Neural cell (in vitro differentiated cells): ENCODE measurements around the gene RAB44. TPM values are rescaled to one million over a fixed set of nuclear protein-coding genes. Genes with fewer than 3 reads are reported as not detected.
A peak's percentile ranks its signal among the peaks of the same experiment; 100 is the strongest.

ENCODE experiments used
- H2AFZ ChIP-seq: fragments of 200-600, 300-800 bp; sonication (generic), shearing (Covaris generic); 2 replicates; pipeline ENCODE4 v1.6.0; 2014; ENCODE audit warnings: low read depth, mild to moderate bottlenecking, antibody characterized with exemption, low read length, moderate library complexity
- H3F3A ChIP-seq: fragments of 200-600 bp; shearing (Covaris generic); 2 replicates; pipeline ENCODE4 v1.6.1; 2016; ENCODE audit warnings: mild to moderate bottlenecking, moderate library complexity, mixed read lengths, antibody characterized with exemption, low read length; ENCODE audit not compliant: insufficient read depth, poor library complexity, severe bottlenecking
- H3K27ac ChIP-seq: fragments of 200-600, 300-800 bp; sonication (generic), shearing (Covaris generic); 2 replicates; pipeline ENCODE4 v1.5.1; 2014; ENCODE audit warnings: mild to moderate bottlenecking, low read length, moderate library complexity
- H3K27me3 ChIP-seq: fragments of 300-800, 200-600 bp; sonication (generic), shearing (Covaris generic); 2 replicates; pipeline ENCODE4 v1.6.0; 2014; ENCODE audit warnings: mild to moderate bottlenecking, low read depth, low read length, moderate library complexity; ENCODE audit not compliant: insufficient read depth
- H3K36me3 ChIP-seq: fragments of 300-800, 200-600 bp; sonication (generic), shearing (Covaris generic); 2 replicates; pipeline ENCODE4 v1.5.1; 2014; ENCODE audit warnings: mild to moderate bottlenecking, antibody characterized with exemption, low read length, moderate library complexity; ENCODE audit not compliant: insufficient read depth
- H3K4me2 ChIP-seq: fragments of 300-800, 200-600 bp; sonication (generic), shearing (Covaris generic); 2 replicates; pipeline ENCODE4 v1.6.0; 2014; ENCODE audit warnings: mild to moderate bottlenecking, low read length
- H3K4me3 ChIP-seq: fragments of 300-800, 200-600 bp; sonication (generic), shearing (Covaris generic); 2 replicates; pipeline ENCODE4 v1.5.1; 2014; ENCODE audit warnings: mild to moderate bottlenecking, low read length, moderate library complexity
- H3K79me2 ChIP-seq: fragments of 200-600 bp; shearing (Covaris generic); replicated peaks from 2 replicates; pipeline ENCODE4 v1.6.0; 2014; ENCODE audit warnings: mild to moderate bottlenecking, low read length, moderate library complexity; ENCODE audit not compliant: insufficient read depth
- H3K9ac ChIP-seq: fragments of 300-800, 200-600 bp; sonication (generic), shearing (Covaris generic); 2 replicates; pipeline ENCODE4 v1.6.1; 2016; ENCODE audit warnings: mild to moderate bottlenecking, low read length, mixed read lengths
- H3K9me2 ChIP-seq: fragments of 200-600 bp; shearing (Covaris generic); 2 replicates; pipeline ENCODE4 v1.6.1; 2016; ENCODE audit warnings: mild to moderate bottlenecking, low read length, mixed read lengths; ENCODE audit not compliant: insufficient read depth
- H3K9me3 ChIP-seq: fragments of 200-600, 300-800 bp; sonication (generic), shearing (Covaris generic); 2 replicates; pipeline ENCODE4 v1.6.1; 2016; ENCODE audit warnings: mild to moderate bottlenecking, mixed run types, low read length, moderate library complexity, mixed read lengths
- H4K20me1 ChIP-seq: fragments of 200-600 bp; shearing (Covaris generic); 2 replicates; pipeline ENCODE4 v1.6.1; 2016; ENCODE audit warnings: mild to moderate bottlenecking, mixed run types; ENCODE audit not compliant: insufficient read depth
- CTCF ChIP-seq: fragments of 450-650 bp; IDR thresholded peaks from 2 replicates; pipeline ENCODE4 v1.5.1; 2014; ENCODE audit warnings: antibody characterized with exemption, mild to moderate bottlenecking, moderate library complexity; ENCODE audit not compliant: poor library complexity, severe bottlenecking
- EP300 ChIP-seq: fragments of 450-650 bp; conservative IDR thresholded peaks from 2 replicates; pipeline ENCODE4 v1.6.1; 2014; ENCODE audit warnings: antibody characterized with exemption, mild to moderate bottlenecking, moderate library complexity; ENCODE audit not compliant: poor library complexity, severe bottlenecking
- EZH2 ChIP-seq: fragments of 200-600, 300-800 bp; shearing (Covaris generic), sonication (generic); IDR thresholded peaks from 2 replicates; pipeline ENCODE4 v1.6.1; 2014; ENCODE audit warnings: antibody characterized with exemption, low read length, borderline replicate concordance, mild to moderate bottlenecking; ENCODE audit not compliant: insufficient read depth, poor library complexity, severe bottlenecking
- MXI1 ChIP-seq: fragments of 450-650 bp; conservative IDR thresholded peaks from 2 replicates; pipeline ENCODE4 v1.6.1; 2014; ENCODE audit warnings: antibody characterized with exemption, mild to moderate bottlenecking; ENCODE audit not compliant: poor library complexity, severe bottlenecking
- POLR2AphosphoS5 ChIP-seq: IDR thresholded peaks from 2 replicates; pipeline ENCODE4 v1.6.1; 2012
- RAD21 ChIP-seq: fragments of 450-650 bp; conservative IDR thresholded peaks from 2 replicates; pipeline ENCODE4 v1.6.1; 2014; ENCODE audit warnings: antibody characterized with exemption, mild to moderate bottlenecking, moderate library complexity
- REST ChIP-seq: IDR thresholded peaks from 2 replicates; pipeline ENCODE4 v1.6.1; 2012; ENCODE audit warnings: borderline replicate concordance
- SMC3 ChIP-seq: fragments of 450-650 bp; conservative IDR thresholded peaks from 2 replicates; pipeline ENCODE4 v1.6.1; 2014; ENCODE audit warnings: antibody characterized with exemption, mild to moderate bottlenecking, moderate library complexity; ENCODE audit not compliant: poor library complexity
- TAF1 ChIP-seq: IDR thresholded peaks from 2 replicates; pipeline ENCODE4 v1.6.1; 2012; ENCODE audit warnings: low read depth
- polyA plus RNA-seq: library from polyadenylated mRNA; depleted of rRNA; stranded (reverse); fragments of >200 nt; gene quantifications from 2 replicates; pipeline ENCODE4 v1.2.3, GENCODE V29; 2014

RAB44 gene
- polyA plus RNA-seq, 1 donor from 2014 or later, result not detected

- Histone ChIP-seq H3K27ac (peak overlapping the region; percentile 61), H3K9me3 (no peaks in the 10 kb centered on the region), H4K20me1 (no peaks in the 10 kb centered on the region), H3K4me3 (peak overlapping the region; percentile 36), H3K27me3 (no peaks in the 10 kb centered on the region), H3K79me2 (no peaks in the 10 kb centered on the region), H3K4me2 (peak overlapping the region; percentile 44), H3F3A (no peaks in the 10 kb centered on the region), H3K36me3 (no peaks in the 10 kb centered on the region), H3K9ac (peak overlapping the region; percentile 51), H3K9me2 (no peaks in the 10 kb centered on the region), H2AFZ (peak overlapping the region; percentile 10)
- TF ChIP-seq EP300 (peak; percentile 33), REST (peak; percentile 35), EZH2 (no peak), SMC3 (peak; percentile 92), RAD21 (peak; percentile 90), POLR2AphosphoS5 (no peak), CTCF (peak; percentile 90), TAF1 (no peak), MXI1 (no peak)
These were observed 68.2 kb downstream of the RAB44 start for GRCh38 chr6:36765594-36766398.

GRCh38 chr6:36766399-36766945 is 68.8 kb downstream of the RAB44 start:
- Histone ChIP-seq H3K27me3 (no peaks in the 10 kb centered on the region), H4K20me1 (no peaks in the 10 kb centered on the region)

More at GRCh38 chr6:36766399-36766945, 68.8 kb downstream of the RAB44 start:
- Histone ChIP-seq H2AFZ (peak overlapping the region; percentile 10), H3K9ac (peak overlapping the region; percentile 51), H3K9me2 (no peaks in the 10 kb centered on the region), H3K9me3 (no peaks in the 10 kb centered on the region), H3K4me3 (peak overlapping the region; percentile 36), H3K4me2 (peak overlapping the region; percentile 44), H3K36me3 (no peaks in the 10 kb centered on the region), H3F3A (no peaks in the 10 kb centered on the region), H3K27ac (peak overlapping the region; percentile 61), H3K79me2 (no peaks in the 10 kb centered on the region)
- no peak for TF ChIP-seq REST
- TF ChIP-seq CTCF, result peak; percentile 48
